GM12874 (cell line): ENCODE results near the gene CHST5.

Experiments
- CTCF ChIP-seq: IDR thresholded peaks from 2 replicates; pipeline ENCODE4 v1.5.1; 2011; ENCODE audit warnings: low read depth, mild to moderate bottlenecking, control low read depth, low read length, moderate library complexity; ENCODE audit not compliant: insufficient read depth

Gene CHST5

GRCh38 chr16:75529959-75530358 is 5.9 kb downstream of the CHST5 start:
- no peak for TF ChIP-seq CTCF

GRCh38 chr16:75529056-75529905 is 6.6 kb downstream of the CHST5 start:
- TF ChIP-seq CTCF, result no peak

DNA sequence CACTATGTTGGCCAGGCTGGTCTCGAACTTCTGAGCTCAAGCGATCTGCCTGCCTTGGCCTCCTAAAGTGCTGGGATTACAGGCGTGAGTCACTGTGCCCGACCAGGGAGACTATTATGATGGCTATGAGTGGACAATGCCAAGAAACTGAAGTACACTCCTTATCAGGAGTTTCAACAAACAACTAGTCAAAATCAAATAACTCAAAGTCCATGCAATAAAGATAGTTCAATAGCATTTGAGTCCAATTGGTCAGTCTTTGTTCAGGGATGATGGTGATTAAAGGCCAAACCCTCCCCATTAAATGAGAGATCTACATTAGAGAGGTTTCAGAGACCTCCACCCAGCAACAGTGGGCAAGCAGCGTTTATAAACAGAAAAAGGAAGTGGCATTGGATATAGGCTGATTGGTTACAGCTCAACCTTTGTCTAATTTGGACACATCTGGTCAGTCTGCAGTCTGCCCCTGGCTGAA is 8.0 kb downstream of the CHST5 start:
- no peak for TF ChIP-seq CTCF

DNA sequence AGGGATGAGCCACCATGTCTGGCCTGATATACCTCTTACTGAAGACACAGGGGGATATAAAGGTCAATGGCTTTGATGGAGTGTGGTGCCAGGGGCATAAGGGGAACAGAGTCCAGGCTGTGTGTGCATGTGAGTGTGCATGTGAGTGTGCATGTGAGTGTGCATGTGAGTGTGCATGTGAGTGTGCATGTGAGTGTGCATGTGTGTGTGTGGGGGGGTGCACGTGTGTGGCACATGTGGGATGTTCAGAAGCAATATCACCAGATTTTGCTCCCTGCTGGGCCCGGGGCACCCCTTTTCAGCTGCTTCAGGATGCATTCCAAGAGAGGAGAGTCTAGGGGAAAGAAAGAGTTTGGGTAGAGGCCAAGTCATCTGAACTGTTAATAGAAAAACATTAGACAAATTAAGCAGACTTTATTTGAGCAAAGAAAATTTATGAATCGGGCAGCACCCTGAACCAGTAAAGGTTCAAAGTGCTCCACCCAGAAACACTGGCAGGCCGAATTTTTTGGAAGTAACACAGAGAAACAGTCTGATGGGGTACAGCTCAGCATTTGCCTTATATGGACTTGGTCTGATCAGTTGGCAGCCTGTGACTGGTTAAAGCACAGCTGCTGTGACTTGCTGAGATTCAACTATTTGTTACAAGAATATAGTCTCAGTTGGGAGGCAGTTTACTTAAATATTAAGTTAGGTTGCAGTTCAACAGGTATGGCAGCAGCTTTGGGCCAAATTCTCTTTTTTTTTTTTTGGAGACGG is 9.7 kb downstream of the CHST5 start:
- TF ChIP-seq CTCF, result no peak

- TF ChIP-seq CTCF, result no peak
Measured at GRCh38 chr16:75519175-75519574, 16.7 kb downstream of the CHST5 start.

DNA sequence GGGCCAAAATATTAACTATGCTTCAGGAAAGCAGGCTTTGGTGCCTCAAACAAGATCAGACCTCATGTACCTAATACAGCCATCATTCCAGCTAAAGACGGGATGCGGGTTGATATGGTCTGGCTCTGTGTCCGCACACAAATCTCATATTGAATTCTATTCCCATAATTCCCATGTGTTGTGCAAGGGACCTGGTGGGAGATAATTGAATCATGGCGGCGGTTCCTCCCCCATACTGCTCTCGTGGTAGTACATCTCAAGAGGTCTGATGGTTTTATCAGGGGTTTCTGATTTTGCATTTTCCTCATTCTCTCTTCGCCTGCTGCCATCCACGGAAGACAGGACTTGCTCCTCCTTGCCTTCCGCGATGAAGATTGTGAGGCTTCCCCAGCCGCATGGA is 21.6 kb downstream of the CHST5 start:
- TF ChIP-seq CTCF, result no peak

- TF ChIP-seq CTCF, result no peak
Measured at GRCh38 chr16:75506574-75506973, 29.3 kb downstream of the CHST5 start.
